Esophagus muscularis mucosa (tissue), 4 donors: ENCODE results near the gene SLC25A13. TPM values are rescaled to one million over a fixed set of nuclear protein-coding genes. Genes with fewer than 3 reads are reported as not detected.

ENCODE experiments used
- DNase-seq: peaks from one replicate; pipeline ENCODE4 v3.0.0-alpha.2; 2017; ENCODE audit errors: extremely low spot score
- H3K27ac ChIP-seq, 4 donors: fragments of 200-600 bp; sonication (generic); replicated peaks in 1 of 4; 1 replicate in 3 of 4; 2 replicates in 1 of 4; pipeline ENCODE4 v1.5.1; 2016 to 2019; ENCODE audit warnings: mild to moderate bottlenecking in 1 of 4
- H3K27me3 ChIP-seq, 4 donors: fragments of 200-600 bp; sonication (generic); one replicate each; pipeline versions ENCODE4 v1.5.1 to v1.6.0; 2016 to 2019
- H3K36me3 ChIP-seq, 4 donors: fragments of 200-600 bp; sonication (generic); one replicate each; pipeline ENCODE4 v1.5.1; 2016 to 2019
- H3K4me1 ChIP-seq, 4 donors: fragments of 200-600 bp; sonication (generic); one replicate each; pipeline ENCODE4 v1.5.1; 2016 to 2019
- H3K4me3 ChIP-seq, 4 donors: fragments of 200-600 bp; sonication (generic); 1 replicate in 2 of 4; 2 replicates in 2 of 4; pipeline ENCODE4 v1.5.1; 2016 to 2019; ENCODE audit warnings: mild to moderate bottlenecking in 4 of 4, moderate library complexity in 1 of 4
- H3K9me3 ChIP-seq, 4 donors: fragments of 200-600 bp; sonication (generic); 1 replicate in 3 of 4; 2 replicates in 1 of 4; pipeline ENCODE4 v1.5.1; 2016 to 2019
- EP300 ChIP-seq: sonication (generic); formaldehyde crosslinking; IDR thresholded peaks from one replicate; pipeline ENCODE4 v1.6.1; 2017; ENCODE audit warnings: antibody characterized with exemption
- POLR2A ChIP-seq: fragments of 450-650 bp; IDR thresholded peaks from one replicate; pipeline ENCODE4 v1.6.1; 2017; ENCODE audit warnings: antibody characterized with exemption, moderate library complexity, mild to moderate bottlenecking, low read depth
- POLR2AphosphoS5 ChIP-seq, 2 donors: sonication (generic); formaldehyde crosslinking; IDR thresholded peaks; one replicate each; pipeline ENCODE4 v1.6.1; 2017; ENCODE audit warnings: antibody characterized with exemption in 2 of 2
- WGBS: methylation state at CpG from one replicate; pipeline ENCODE4 v1.1.5; 2018; 5-methylcytosine and 5-hydroxymethylcytosine counted together
- intact Hi-C: fragments of 100-400 bp; cut with DNase I; formaldehyde crosslinking; loops from one replicate; pipeline ENCODE4 v1.15.1; 2023
- total RNA-seq, 4 donors: library from RNA; depleted of rRNA; stranded (reverse); fragments of >200 nt; gene quantifications; one replicate each; pipeline versions ENCODE4 v1.1.0 to v1.2.1, GENCODE V29; 2016
- TF ChIP-seq, protein P1 (sequence below), 3 experiments: fragments of 200-600 bp in 2 of 3; fragments of 450-650 bp in 1 of 3; sonication (generic) in 2 of 3; IDR thresholded peaks; one replicate each; pipeline ENCODE4 v1.5.1; 2017 to 2019; ENCODE audit warnings: antibody characterized with exemption in 3 of 3, mild to moderate bottlenecking in 2 of 3, moderate library complexity in 1 of 3

Gene SLC25A13
- total RNA-seq, 4 donors from 2014 or later = 8.6 to 17.4 (median 14.4) TPM

DNA sequence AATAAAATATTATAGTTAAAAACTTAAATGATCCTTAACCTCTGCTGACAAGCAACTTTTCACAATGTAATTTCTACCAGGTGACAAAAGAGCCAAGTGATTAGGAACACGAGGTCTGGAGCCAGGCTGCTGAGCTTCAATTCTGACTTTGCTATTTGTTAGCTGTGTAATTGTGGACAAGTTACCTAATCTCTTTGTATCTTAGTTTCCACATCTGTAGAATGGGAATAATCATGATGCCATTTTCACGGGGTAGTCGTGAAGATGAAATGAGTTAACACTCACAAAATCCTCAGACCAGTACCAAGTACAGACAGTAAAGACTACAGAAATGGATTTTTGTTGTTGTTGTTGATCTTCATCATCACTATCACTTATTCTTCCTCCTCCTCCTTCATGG lies 144.5 kb downstream of the SLC25A13 start:
- 95% methylated on average over 3 of the region's 3 CpGs for WGBS
- Histone ChIP-seq H3K4me3 (no peak overlapping the region), H3K36me3 (peaks cover 7 to 73% (median 43%) of the 10 kb centered on the region in 4 donors), H3K27ac (no peak overlapping the region), H3K27me3 (no peaks in the 10 kb centered on the region), H3K9me3 (no peaks in the 10 kb centered on the region), H3K4me1 (no peaks in the 10 kb centered on the region)
- DNase-seq = no peak
- no peak for TF ChIP-seq POLR2AphosphoS5 (IDR thresholded peaks at IDR 0.05)
- TF ChIP-seq, protein P1, sequence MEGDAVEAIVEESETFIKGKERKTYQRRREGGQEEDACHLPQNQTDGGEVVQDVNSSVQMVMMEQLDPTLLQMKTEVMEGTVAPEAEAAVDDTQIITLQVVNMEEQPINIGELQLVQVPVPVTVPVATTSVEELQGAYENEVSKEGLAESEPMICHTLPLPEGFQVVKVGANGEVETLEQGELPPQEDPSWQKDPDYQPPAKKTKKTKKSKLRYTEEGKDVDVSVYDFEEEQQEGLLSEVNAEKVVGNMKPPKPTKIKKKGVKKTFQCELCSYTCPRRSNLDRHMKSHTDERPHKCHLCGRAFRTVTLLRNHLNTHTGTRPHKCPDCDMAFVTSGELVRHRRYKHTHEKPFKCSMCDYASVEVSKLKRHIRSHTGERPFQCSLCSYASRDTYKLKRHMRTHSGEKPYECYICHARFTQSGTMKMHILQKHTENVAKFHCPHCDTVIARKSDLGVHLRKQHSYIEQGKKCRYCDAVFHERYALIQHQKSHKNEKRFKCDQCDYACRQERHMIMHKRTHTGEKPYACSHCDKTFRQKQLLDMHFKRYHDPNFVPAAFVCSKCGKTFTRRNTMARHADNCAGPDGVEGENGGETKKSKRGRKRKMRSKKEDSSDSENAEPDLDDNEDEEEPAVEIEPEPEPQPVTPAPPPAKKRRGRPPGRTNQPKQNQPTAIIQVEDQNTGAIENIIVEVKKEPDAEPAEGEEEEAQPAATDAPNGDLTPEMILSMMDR (IDR thresholded peaks at IDR 0.05) = no peak
- no peak for TF ChIP-seq EP300
- no peak for TF ChIP-seq POLR2A
- intact Hi-C loops = no loop called here

DNA sequence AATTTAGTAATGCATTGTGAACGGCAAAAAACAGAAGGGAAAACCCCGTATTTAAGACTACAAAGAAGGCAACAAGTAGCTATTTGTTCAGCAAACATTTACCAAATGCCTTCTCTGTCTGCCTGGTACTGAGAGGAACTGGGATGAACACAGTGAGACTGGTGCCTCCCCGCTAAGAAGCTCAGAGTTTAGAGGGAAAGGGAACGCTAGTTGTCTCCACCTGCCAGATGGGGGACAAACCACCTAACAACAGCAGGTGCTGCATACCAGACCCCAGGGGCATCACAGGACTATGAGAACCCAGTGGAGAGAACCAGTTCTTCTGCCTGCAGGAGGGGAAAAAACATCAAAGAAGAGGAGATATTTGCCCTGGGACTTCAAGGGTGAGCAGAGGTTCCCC lies 147.1 kb downstream of the SLC25A13 start:
- Histone ChIP-seq H3K9me3 (no peaks in the 10 kb centered on the region), H3K27me3 (no peaks in the 10 kb centered on the region), H3K27ac (no peak overlapping the region), H3K4me1 (peaks cover 0 to under 1% (median 0%) of the 10 kb centered on the region in 4 donors), H3K4me3 (no peak overlapping the region), H3K36me3 (peaks cover 7 to 79% (median 46%) of the 10 kb centered on the region in 4 donors)
- 89% methylated on average over 4 of the region's 4 CpGs for WGBS
- intact Hi-C loops = no loop called here
- TF ChIP-seq, protein P1 (IDR thresholded peaks at IDR 0.05) = no peak
- TF ChIP-seq POLR2A (no peak), EP300 (no peak), POLR2AphosphoS5 (IDR thresholded peaks at IDR 0.05) (no peak)
- no peak for DNase-seq

DNA sequence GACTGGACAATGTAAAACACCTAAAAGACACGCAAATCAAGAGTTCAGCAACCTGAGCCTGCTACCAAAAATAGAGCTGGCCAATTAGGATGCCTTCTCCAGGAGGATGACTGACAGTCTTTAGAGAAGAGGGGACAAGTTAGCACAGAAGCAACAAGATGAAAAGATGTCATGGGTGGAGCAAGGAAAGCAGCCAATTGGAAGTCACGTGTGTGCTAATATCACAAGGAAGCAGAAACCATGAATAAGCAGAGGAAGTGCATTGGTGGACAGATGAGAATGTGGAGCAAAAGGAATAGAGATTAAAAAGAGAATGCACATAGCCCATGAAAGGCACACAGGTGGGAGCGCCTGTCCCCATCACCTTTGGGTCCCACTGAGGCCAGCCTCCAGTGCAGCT lies 148.1 kb downstream of the SLC25A13 start:
- peaks cover 0 to 9% (median 3%) of the 10 kb centered on the region in 4 donors for H3K4me1 ChIP-seq
- 89% methylated on average over 3 of the region's 3 CpGs for WGBS
- no peaks in the 10 kb centered on the region for H3K27me3 ChIP-seq
- H3K9me3 ChIP-seq = no peaks in the 10 kb centered on the region
- no peak for DNase-seq
- no peak for TF ChIP-seq POLR2A
- no peak for TF ChIP-seq EP300
- TF ChIP-seq, protein P1 (IDR thresholded peaks at IDR 0.05) = no peak
- no peak for TF ChIP-seq POLR2AphosphoS5 (IDR thresholded peaks at IDR 0.05)
- no peak overlapping the region for H3K4me3 ChIP-seq
- intact Hi-C loops = no loop called here
- H3K36me3 ChIP-seq = peaks cover 7 to 78% (median 48%) of the 10 kb centered on the region in 4 donors
- H3K27ac ChIP-seq = no peak overlapping the region

DNA sequence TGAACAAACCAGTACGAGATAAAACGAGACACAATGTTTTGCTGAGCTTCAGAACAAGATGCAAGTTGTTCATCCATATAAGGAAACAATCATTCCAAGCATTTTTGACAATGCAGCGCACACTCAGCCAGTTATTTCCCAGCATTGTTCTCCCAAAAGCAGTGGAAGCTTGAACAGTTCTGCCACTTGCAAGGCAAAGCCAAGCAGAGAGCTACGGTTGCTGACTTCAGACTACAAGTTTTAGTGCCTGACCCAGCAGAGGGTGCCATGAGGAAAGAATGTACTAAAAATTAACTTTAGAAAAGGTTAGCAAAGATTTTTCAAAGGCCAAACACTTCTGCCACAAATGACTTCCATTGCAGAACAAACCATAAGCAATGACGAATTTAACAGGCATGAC lies 152.5 kb downstream of the SLC25A13 start:
- intact Hi-C loops = no loop called here
- H3K36me3 ChIP-seq = peaks cover 0 to 73% (median 36%) of the 10 kb centered on the region in 4 donors
- no peak for DNase-seq
- H3K9me3 ChIP-seq = no peaks in the 10 kb centered on the region
- no peak for TF ChIP-seq EP300
- TF ChIP-seq POLR2AphosphoS5 (IDR thresholded peaks at IDR 0.05) = no peak
- TF ChIP-seq, protein P1 (IDR thresholded peaks at IDR 0.05) = no peak
- TF ChIP-seq POLR2A = no peak
- no peak overlapping the region for H3K4me3 ChIP-seq
- no peaks in the 10 kb centered on the region for H3K27me3 ChIP-seq
- peak overlapping the region in 2 of 4 donors; percentile 14 to 45 for H3K27ac ChIP-seq
- 57% methylated on average over 5 of the region's 5 CpGs for WGBS
- peaks cover 0 to 10% (median 3%) of the 10 kb centered on the region in 4 donors for H3K4me1 ChIP-seq

DNA sequence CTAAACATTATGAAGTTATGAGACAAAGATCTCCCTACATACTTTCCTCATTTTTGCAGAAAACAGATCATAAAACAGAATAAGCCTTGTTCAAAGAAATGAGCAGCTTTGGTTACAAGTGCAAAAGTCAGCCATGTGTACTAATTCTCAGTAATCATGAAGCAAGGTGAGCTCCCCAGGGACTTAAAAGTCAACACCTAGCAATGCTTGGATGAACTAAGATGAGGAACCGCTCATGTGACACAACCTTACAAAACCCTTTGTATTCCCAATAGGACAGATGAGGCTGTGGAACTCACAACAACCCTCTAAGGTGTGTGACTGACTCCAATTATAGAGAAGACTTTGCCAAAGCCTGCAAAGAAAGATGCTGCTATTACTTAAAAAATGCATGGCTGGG lies 154.5 kb downstream of the SLC25A13 start:
- no peak for DNase-seq
- Histone ChIP-seq H3K36me3 (peaks cover 0 to 80% (median 38%) of the 10 kb centered on the region in 4 donors), H3K9me3 (no peaks in the 10 kb centered on the region), H3K4me3 (no peak overlapping the region), H3K27ac (no peak overlapping the region), H3K4me1 (peaks cover 0 to 10% (median 3%) of the 10 kb centered on the region in 4 donors), H3K27me3 (no peaks in the 10 kb centered on the region)
- 100% methylated on average over 1 of the region's 1 CpG for WGBS
- TF ChIP-seq, protein P1 (IDR thresholded peaks at IDR 0.05) = no peak
- TF ChIP-seq POLR2AphosphoS5 (IDR thresholded peaks at IDR 0.05) (no peak), EP300 (no peak), POLR2A (no peak)
- intact Hi-C loops = no loop called here
